Activated naive CD8-positive, alpha-beta T cell treated with anti-CD3 and anti-CD28 coated beads, Interleukin-2, amount 10 ng/mL, durations not matched to agents 7 days and 5 days (primary cell): ENCODE data around the gene CAMSAP2. TPM values are rescaled to one million over a fixed set of nuclear protein-coding genes. Genes with fewer than 3 reads are reported as not detected.

Experiments used
- ATAC-seq: fragments of 150-1000 bp; cut with Tn5 transposase; one replicate; pipeline ENCODE4 v1.10.0; 2021; ENCODE audit warnings: low read depth, moderate library complexity
- POLR2A ChIA-PET: fragments of 350-600 bp; sonication (Branson Sonifier 250); formaldehyde crosslinking; loops from one replicate; lab custom pipeline; 2021; ENCODE audit warnings: antibody characterized with exemption; lab: Charles Lee
- DNase-seq: peaks from one replicate; pipeline ENCODE4 v3.0.0; 2021
- H3K27ac Mint-ChIP-seq: one replicate; pipeline ENCODE4 v1.8.0; 2022; ENCODE audit warnings: mild to moderate bottlenecking, mixed read lengths
- H3K27me3 Mint-ChIP-seq: one replicate; pipeline ENCODE4 v1.8.0; 2022; ENCODE audit warnings: mild to moderate bottlenecking, moderate library complexity, mixed read lengths
- H3K36me3 Mint-ChIP-seq: one replicate; pipeline ENCODE4 v1.8.0; 2021; ENCODE audit warnings: mild to moderate bottlenecking, mixed read lengths
- H3K4me1 Mint-ChIP-seq: one replicate; pipeline ENCODE4 v1.8.0; 2021; ENCODE audit warnings: mixed read lengths
- H3K4me3 Mint-ChIP-seq: one replicate; pipeline ENCODE4 v1.8.0; 2022; ENCODE audit warnings: mild to moderate bottlenecking, moderate library complexity, mixed read lengths
- H3K9me3 Mint-ChIP-seq: one replicate; pipeline ENCODE4 v1.8.0; 2021; ENCODE audit warnings: mixed read lengths
- total RNA-seq, 2 experiments: library from RNA; stranded (reverse); gene quantifications; one replicate each; pipeline ENCODE4 v1.2.3, GENCODE V29; 2021

The CAMSAP2 gene
- total RNA-seq, 2 experiments from 2014 or later, result 0.83 to 1.2 TPM

GRCh38 chr1:200850554-200850953 lies 111.9 kb downstream of the CAMSAP2 start:
- DNase-seq, result no peak
- H3K4me3 Mint-ChIP-seq, result no peak overlapping the region
- POLR2A ChIA-PET, result interaction anchor here (0.6 kb wide), 1 partner anchor 89 kb away, joined by 5 read pairs; no protein-coding TSS in a partner anchor
- no peaks in the 10 kb centered on the region for H3K4me1 Mint-ChIP-seq
- ATAC-seq, result no peak
- no peaks in the 10 kb centered on the region for H3K9me3 Mint-ChIP-seq
- no peak overlapping the region for H3K27ac Mint-ChIP-seq
- H3K27me3 Mint-ChIP-seq, result peaks cover 4% of the 10 kb centered on the region
- H3K36me3 Mint-ChIP-seq, result no peaks in the 10 kb centered on the region

- H3K27me3 Mint-ChIP-seq, result no peaks in the 10 kb centered on the region
- no peak overlapping the region for H3K27ac Mint-ChIP-seq
- H3K36me3 Mint-ChIP-seq, result peaks cover 2% of the 10 kb centered on the region
- no peaks in the 10 kb centered on the region for H3K9me3 Mint-ChIP-seq
- H3K4me1 Mint-ChIP-seq, result no peaks in the 10 kb centered on the region
- ATAC-seq, result no peak
- POLR2A ChIA-PET, result no interaction called here
- H3K4me3 Mint-ChIP-seq, result no peak overlapping the region
- DNase-seq, result no peak
These were observed 118.1 kb downstream of the CAMSAP2 start for GRCh38 chr1:200856716-200857357.

GRCh38 chr1:200857804-200858203 lies 119.1 kb downstream of the CAMSAP2 start:
- no peak overlapping the region for H3K4me3 Mint-ChIP-seq
- H3K4me1 Mint-ChIP-seq, result peaks cover 5% of the 10 kb centered on the region
- ATAC-seq (no peak), DNase-seq (no peak)
- H3K27me3 Mint-ChIP-seq, result no peaks in the 10 kb centered on the region
- POLR2A ChIA-PET, result no interaction called here
- no peaks in the 10 kb centered on the region for H3K9me3 Mint-ChIP-seq
- H3K36me3 Mint-ChIP-seq, result peaks cover 2% of the 10 kb centered on the region
- no peak overlapping the region for H3K27ac Mint-ChIP-seq

GRCh38 chr1:200861937-200862647 lies 123.4 kb downstream of the CAMSAP2 start:
- Mint-ChIP-seq H3K36me3 (no peaks in the 10 kb centered on the region), H3K4me3 (no peak overlapping the region), H3K27ac (no peak overlapping the region), H3K4me1 (peaks cover 28% of the 10 kb centered on the region), H3K27me3 (no peaks in the 10 kb centered on the region), H3K9me3 (no peaks in the 10 kb centered on the region)
- no peak for ATAC-seq
- POLR2A ChIA-PET, result no interaction called here
- no peak for DNase-seq

- Mint-ChIP-seq H3K27ac (no peak overlapping the region), H3K4me1 (peaks cover 34% of the 10 kb centered on the region), H3K27me3 (no peaks in the 10 kb centered on the region), H3K4me3 (no peak overlapping the region), H3K9me3 (no peaks in the 10 kb centered on the region), H3K36me3 (no peaks in the 10 kb centered on the region)
- ATAC-seq (no peak), DNase-seq (no peak)
- POLR2A ChIA-PET, result no interaction called here
These were observed 124.2 kb downstream of the CAMSAP2 start for GRCh38 chr1:200862713-200863415.

- no peak for DNase-seq
These were observed 127.4 kb downstream of the CAMSAP2 start for GRCh38 chr1:200866116-200866515.

GRCh38 chr1:200866521-200866920 lies 127.8 kb downstream of the CAMSAP2 start:
- peaks cover 8% of the 10 kb centered on the region for H3K27me3 Mint-ChIP-seq
- peak overlapping the region; percentile 10 for H3K4me3 Mint-ChIP-seq
- no peak overlapping the region for H3K27ac Mint-ChIP-seq
- ATAC-seq, result peak; percentile 98
- H3K9me3 Mint-ChIP-seq, result no peaks in the 10 kb centered on the region
- POLR2A ChIA-PET, result interaction anchor here (0.8 to 1.9 kb wide), 4 partner anchors 12 to 154 kb away, joined by 3 to 9 read pairs (median 3); no protein-coding TSS in a partner anchor
- DNase-seq, result no peak
- H3K4me1 Mint-ChIP-seq, result peaks cover 34% of the 10 kb centered on the region
- H3K36me3 Mint-ChIP-seq, result no peaks in the 10 kb centered on the region

More at GRCh38 chr1:200866116-200866515, 127.4 kb downstream of the CAMSAP2 start:
- H3K4me1 Mint-ChIP-seq, result peaks cover 34% of the 10 kb centered on the region
- H3K4me3 Mint-ChIP-seq, result peak overlapping the region; percentile 10
- peaks cover 5% of the 10 kb centered on the region for H3K27me3 Mint-ChIP-seq
- POLR2A ChIA-PET, result interaction anchor here (0.8 to 1.9 kb wide), 4 partner anchors 12 to 155 kb away, joined by 3 to 9 read pairs (median 3); no protein-coding TSS in a partner anchor
- H3K36me3 Mint-ChIP-seq, result no peaks in the 10 kb centered on the region
- H3K27ac Mint-ChIP-seq, result no peak overlapping the region
- ATAC-seq, result no peak
- H3K9me3 Mint-ChIP-seq, result no peaks in the 10 kb centered on the region

GRCh38 chr1:200867018-200867811 lies 128.5 kb downstream of the CAMSAP2 start:
- H3K27me3 Mint-ChIP-seq, result peaks cover 15% of the 10 kb centered on the region
- no peaks in the 10 kb centered on the region for H3K36me3 Mint-ChIP-seq
- ATAC-seq (no peak), DNase-seq (no peak)
- no peak overlapping the region for H3K27ac Mint-ChIP-seq
- no peak overlapping the region for H3K4me3 Mint-ChIP-seq
- peaks cover 31% of the 10 kb centered on the region for H3K4me1 Mint-ChIP-seq
- POLR2A ChIA-PET, result interaction anchor here (0.8 to 1.9 kb wide), 4 partner anchors 11 to 154 kb away, joined by 3 to 9 read pairs (median 4); no protein-coding TSS in a partner anchor
- no peaks in the 10 kb centered on the region for H3K9me3 Mint-ChIP-seq

- Mint-ChIP-seq H3K27me3 (peaks cover 26% of the 10 kb centered on the region), H3K9me3 (no peaks in the 10 kb centered on the region), H3K27ac (no peak overlapping the region), H3K36me3 (no peaks in the 10 kb centered on the region), H3K4me3 (no peak overlapping the region), H3K4me1 (peaks cover 22% of the 10 kb centered on the region)
- DNase-seq, result no peak
- ATAC-seq, result no peak
- POLR2A ChIA-PET, result no interaction called here
These were observed 130.7 kb downstream of the CAMSAP2 start for GRCh38 chr1:200869376-200869752.

- Mint-ChIP-seq H3K36me3 (no peaks in the 10 kb centered on the region), H3K4me1 (peaks cover 21% of the 10 kb centered on the region), H3K4me3 (no peak overlapping the region), H3K27me3 (peaks cover 31% of the 10 kb centered on the region), H3K9me3 (no peaks in the 10 kb centered on the region), H3K27ac (no peak overlapping the region)
- POLR2A ChIA-PET, result no interaction called here
- no peak for DNase-seq
- no peak for ATAC-seq
These were observed 131.2 kb downstream of the CAMSAP2 start for GRCh38 chr1:200869753-200870391.

GRCh38 chr1:200872446-200873115 lies 133.9 kb downstream of the CAMSAP2 start, which contains the start of gene GPR25:
Gene GPR25, plus strand, starts transcription at chr1:200872981. Its CDS starts 57 bp downstream, at chr1:200873038.
- POLR2A ChIA-PET, result no interaction called here
- ATAC-seq (no peak), DNase-seq (no peak)
- H3K36me3 Mint-ChIP-seq, result peaks cover 2% of the 10 kb centered on the region
- no peak within 1 kb of the TSS for H3K27ac Mint-ChIP-seq
- peaks cover 4% of the 10 kb centered on the region for H3K4me1 Mint-ChIP-seq
- peak within 1 kb of the TSS; percentile 59 for H3K4me3 Mint-ChIP-seq
- no peaks in the 10 kb centered on the region for H3K9me3 Mint-ChIP-seq
- peaks cover 56% of the 10 kb centered on the region for H3K27me3 Mint-ChIP-seq

- ATAC-seq (no peak), DNase-seq (no peak)
- peaks cover 2% of the 10 kb centered on the region for H3K36me3 Mint-ChIP-seq
- peaks cover 7% of the 10 kb centered on the region for H3K4me1 Mint-ChIP-seq
- POLR2A ChIA-PET, result no interaction called here
- H3K9me3 Mint-ChIP-seq, result no peaks in the 10 kb centered on the region
- no peak overlapping the region for H3K27ac Mint-ChIP-seq
- no peak overlapping the region for H3K4me3 Mint-ChIP-seq
- peaks cover 58% of the 10 kb centered on the region for H3K27me3 Mint-ChIP-seq
These were observed 134.5 kb downstream of the CAMSAP2 start for GRCh38 chr1:200873116-200873670.
